ENCODE results near the gene AXIN1.

The AXIN1 gene

DNA sequence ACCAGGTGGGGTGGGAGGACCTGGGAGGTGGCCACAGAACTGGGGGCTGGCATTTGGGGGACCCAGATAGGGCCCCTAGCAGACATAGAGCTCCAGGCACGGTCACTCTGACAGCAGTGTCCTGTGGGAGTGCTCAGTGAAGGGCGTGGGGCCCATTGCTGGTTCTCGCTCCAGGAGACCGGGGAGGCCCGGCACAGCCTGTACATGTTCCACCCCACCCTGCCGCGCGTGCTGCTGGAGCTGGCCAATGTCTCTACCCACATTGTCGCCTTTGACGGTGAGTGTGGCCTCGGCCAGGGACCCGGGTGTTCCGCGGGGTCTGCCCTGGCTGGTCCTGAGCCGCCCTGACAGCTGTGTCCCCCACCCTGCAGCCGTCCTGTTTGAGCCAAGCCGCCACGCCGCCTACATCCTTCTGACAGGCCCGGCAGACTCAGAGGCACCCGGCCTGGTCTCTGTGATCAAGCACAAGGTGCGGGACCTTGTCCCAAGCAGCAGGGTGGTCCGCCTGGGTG lies 88.0 kb downstream of the AXIN1 start:
- no peaks in the 10 kb centered on the region for H4K20me1 ChIP-seq (ENCODE audit: insufficient read depth, low read length)
- 0 out of 2 replicates have a peak, but pooled peaks cover 3% of the 10 kb centered on the region for H3K27me3 ChIP-seq (replicated peaks; ENCODE audit: insufficient read depth, low read length)
- H3K4me1 ChIP-seq (ENCODE audit: low read length): no peaks in the 10 kb centered on the region
- H3F3A ChIP-seq (ENCODE audit: insufficient read depth, low read length): no peaks in the 10 kb centered on the region
- no peak overlapping the region for H3K4me3 ChIP-seq (ENCODE audit: low read length)
- H3K4me2 ChIP-seq (ENCODE audit: low read depth, low read length): no peak overlapping the region
- H2AFZ ChIP-seq (ENCODE audit: low read length): no peak overlapping the region
- no peak overlapping the region for H3K27ac ChIP-seq (ENCODE audit: low read length)
- H3K9me3 ChIP-seq (replicated peaks; ENCODE audit: insufficient read depth, low read length): no peaks in the 10 kb centered on the region
- no peak for DNase-seq
- no peaks in the 10 kb centered on the region for H3K9me2 ChIP-seq (replicated peaks; ENCODE audit: insufficient read depth, low read length)
- no peak overlapping the region for H3K9ac ChIP-seq (ENCODE audit: low read length)
- TF ChIP-seq, protein P1, sequence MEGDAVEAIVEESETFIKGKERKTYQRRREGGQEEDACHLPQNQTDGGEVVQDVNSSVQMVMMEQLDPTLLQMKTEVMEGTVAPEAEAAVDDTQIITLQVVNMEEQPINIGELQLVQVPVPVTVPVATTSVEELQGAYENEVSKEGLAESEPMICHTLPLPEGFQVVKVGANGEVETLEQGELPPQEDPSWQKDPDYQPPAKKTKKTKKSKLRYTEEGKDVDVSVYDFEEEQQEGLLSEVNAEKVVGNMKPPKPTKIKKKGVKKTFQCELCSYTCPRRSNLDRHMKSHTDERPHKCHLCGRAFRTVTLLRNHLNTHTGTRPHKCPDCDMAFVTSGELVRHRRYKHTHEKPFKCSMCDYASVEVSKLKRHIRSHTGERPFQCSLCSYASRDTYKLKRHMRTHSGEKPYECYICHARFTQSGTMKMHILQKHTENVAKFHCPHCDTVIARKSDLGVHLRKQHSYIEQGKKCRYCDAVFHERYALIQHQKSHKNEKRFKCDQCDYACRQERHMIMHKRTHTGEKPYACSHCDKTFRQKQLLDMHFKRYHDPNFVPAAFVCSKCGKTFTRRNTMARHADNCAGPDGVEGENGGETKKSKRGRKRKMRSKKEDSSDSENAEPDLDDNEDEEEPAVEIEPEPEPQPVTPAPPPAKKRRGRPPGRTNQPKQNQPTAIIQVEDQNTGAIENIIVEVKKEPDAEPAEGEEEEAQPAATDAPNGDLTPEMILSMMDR (IDR thresholded peaks at IDR 0.05; ENCODE audit: low read length): no peak
- TF ChIP-seq EZH2phosphoT487 (IDR thresholded peaks at IDR 0.05; ENCODE audit: low read length): no peak
- no peak for TF ChIP-seq EZH2 (optimal IDR thresholded peaks at IDR 0.05; ENCODE audit: low read depth, low read length)
- no peaks in the 10 kb centered on the region for H3K79me2 ChIP-seq (ENCODE audit: low read length)
- no peaks in the 10 kb centered on the region for H3K36me3 ChIP-seq (replicated peaks; ENCODE audit: insufficient read depth, low read length)

DNA sequence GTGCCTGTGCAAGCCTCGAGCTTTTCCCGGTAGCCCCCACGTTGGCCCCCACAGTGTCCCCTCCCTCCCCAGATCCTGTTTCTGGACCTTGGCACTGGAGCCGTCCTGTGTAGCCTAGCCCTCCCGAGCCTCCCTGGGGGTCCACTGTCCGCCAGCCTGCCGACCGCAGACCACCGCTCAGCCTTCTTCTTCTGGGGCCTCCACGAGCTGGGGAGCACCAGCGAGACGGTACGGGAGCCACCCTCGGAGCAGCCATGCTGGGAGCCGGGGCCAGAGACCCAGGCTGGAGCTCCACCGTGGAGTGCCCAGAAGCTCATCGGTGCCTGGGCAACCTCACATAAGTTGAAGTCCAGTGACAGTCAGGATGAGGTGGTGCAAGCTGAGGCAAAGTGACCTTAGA lies 88.6 kb downstream of the AXIN1 start:
- Histone ChIP-seq H2AFZ (ENCODE audit: low read length) (no peak overlapping the region), H3K4me2 (ENCODE audit: low read depth, low read length) (no peak overlapping the region), H3K27me3 (replicated peaks; ENCODE audit: insufficient read depth, low read length) (no peaks in the 10 kb centered on the region), H3K27ac (ENCODE audit: low read length) (no peak overlapping the region), H3K4me3 (ENCODE audit: low read length) (no peak overlapping the region), H3K9ac (ENCODE audit: low read length) (no peak overlapping the region), H3K36me3 (replicated peaks; ENCODE audit: insufficient read depth, low read length) (no peaks in the 10 kb centered on the region), H3K79me2 (ENCODE audit: low read length) (no peaks in the 10 kb centered on the region), H3K9me3 (replicated peaks; ENCODE audit: insufficient read depth, low read length) (no peaks in the 10 kb centered on the region), H4K20me1 (ENCODE audit: insufficient read depth, low read length) (no peaks in the 10 kb centered on the region), H3F3A (ENCODE audit: insufficient read depth, low read length) (no peaks in the 10 kb centered on the region), H3K4me1 (ENCODE audit: low read length) (no peaks in the 10 kb centered on the region), H3K9me2 (replicated peaks; ENCODE audit: insufficient read depth, low read length) (no peaks in the 10 kb centered on the region)
- no peak for DNase-seq
- no peak for TF ChIP-seq EZH2 (optimal IDR thresholded peaks at IDR 0.05; ENCODE audit: low read depth, low read length)

DNA sequence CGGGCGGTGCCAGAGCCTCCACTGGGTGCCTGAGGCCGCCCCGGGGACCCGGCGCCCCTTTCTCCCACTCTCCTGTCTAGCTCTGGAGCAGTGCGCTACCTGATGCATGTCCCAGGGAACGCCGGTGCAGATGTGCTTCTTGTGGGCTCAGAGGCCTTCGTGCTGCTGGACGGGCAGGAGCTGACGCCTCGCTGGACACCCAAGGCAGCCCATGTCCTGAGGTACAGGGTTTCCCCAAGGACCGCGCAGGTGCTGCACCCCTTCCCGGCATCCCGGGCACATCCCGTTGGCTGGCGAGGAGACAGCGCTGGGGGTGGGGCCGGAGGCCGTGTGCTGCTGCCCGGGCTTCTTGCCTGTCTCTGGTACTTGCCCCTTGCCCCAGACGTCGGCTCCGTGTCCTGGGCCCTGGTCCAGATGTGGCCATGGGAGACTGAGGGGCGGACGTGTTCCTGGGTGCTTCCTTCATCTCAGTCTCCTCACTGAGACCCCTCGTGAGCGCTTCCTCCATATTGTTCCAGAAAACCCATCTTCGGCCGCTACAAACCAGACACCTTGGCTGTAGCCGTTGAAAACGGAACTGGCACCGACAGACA lies 89.2 kb downstream of the AXIN1 start:
- no peak for TF ChIP-seq EZH2 (optimal IDR thresholded peaks at IDR 0.05; ENCODE audit: low read depth, low read length)
- TF ChIP-seq, protein P1 (IDR thresholded peaks at IDR 0.05; ENCODE audit: low read length): no peak
- no peak for TF ChIP-seq EZH2phosphoT487 (IDR thresholded peaks at IDR 0.05; ENCODE audit: low read length)
- Histone ChIP-seq H3K27ac (ENCODE audit: low read length) (no peak overlapping the region), H3K9me2 (replicated peaks; ENCODE audit: insufficient read depth, low read length) (no peaks in the 10 kb centered on the region), H3K4me2 (ENCODE audit: low read depth, low read length) (no peak overlapping the region), H3K27me3 (replicated peaks; ENCODE audit: insufficient read depth, low read length) (no peaks in the 10 kb centered on the region), H2AFZ (ENCODE audit: low read length) (no peak overlapping the region), H3F3A (ENCODE audit: insufficient read depth, low read length) (no peaks in the 10 kb centered on the region), H3K9ac (ENCODE audit: low read length) (no peak overlapping the region), H3K79me2 (ENCODE audit: low read length) (no peaks in the 10 kb centered on the region), H3K4me3 (ENCODE audit: low read length) (no peak overlapping the region), H4K20me1 (ENCODE audit: insufficient read depth, low read length) (no peaks in the 10 kb centered on the region), H3K4me1 (ENCODE audit: low read length) (no peaks in the 10 kb centered on the region), H3K9me3 (replicated peaks; ENCODE audit: insufficient read depth, low read length) (no peaks in the 10 kb centered on the region), H3K36me3 (replicated peaks; ENCODE audit: insufficient read depth, low read length) (no peaks in the 10 kb centered on the region)
- DNase-seq: no peak

DNA sequence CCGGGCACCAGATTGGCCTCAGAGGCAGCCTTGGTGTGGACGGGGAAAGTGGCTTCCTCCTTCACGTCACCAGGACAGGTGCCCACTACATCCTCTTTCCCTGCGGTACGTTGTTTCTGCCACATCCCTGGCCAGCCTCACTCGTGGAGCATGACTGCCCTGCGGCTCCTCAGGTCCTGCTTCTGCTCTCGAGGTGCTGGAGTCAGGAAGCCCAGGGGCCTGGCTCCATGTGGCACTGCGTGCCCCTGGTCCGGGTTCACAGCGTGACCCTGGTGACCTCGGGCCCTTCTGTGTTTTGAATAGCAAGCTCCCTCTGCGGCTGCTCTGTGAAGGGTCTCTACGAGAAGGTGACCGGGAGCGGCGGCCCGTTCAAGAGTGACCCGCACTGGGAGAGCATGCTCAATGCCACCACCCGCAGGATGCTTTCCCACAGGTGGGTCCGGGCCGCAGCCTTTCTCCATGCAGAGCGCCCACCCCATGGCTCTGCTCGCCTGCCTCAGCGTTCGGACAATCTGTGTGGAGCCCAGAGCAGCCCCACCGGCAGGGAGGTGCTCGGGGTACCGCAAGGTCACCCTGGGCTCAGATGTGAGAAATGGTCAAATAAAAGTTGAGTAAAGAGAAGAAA lies 90.3 kb downstream of the AXIN1 start:
- Histone ChIP-seq H3K27ac (ENCODE audit: low read length) (no peak overlapping the region), H3K9ac (ENCODE audit: low read length) (no peak overlapping the region), H3K9me3 (replicated peaks; ENCODE audit: insufficient read depth, low read length) (no peaks in the 10 kb centered on the region), H3F3A (ENCODE audit: insufficient read depth, low read length) (no peaks in the 10 kb centered on the region), H3K36me3 (replicated peaks; ENCODE audit: insufficient read depth, low read length) (no peaks in the 10 kb centered on the region), H2AFZ (ENCODE audit: low read length) (no peak overlapping the region), H3K79me2 (ENCODE audit: low read length) (no peaks in the 10 kb centered on the region), H3K9me2 (replicated peaks; ENCODE audit: insufficient read depth, low read length) (no peaks in the 10 kb centered on the region), H3K27me3 (replicated peaks; ENCODE audit: insufficient read depth, low read length) (no peaks in the 10 kb centered on the region), H3K4me2 (ENCODE audit: low read depth, low read length) (no peak overlapping the region), H4K20me1 (ENCODE audit: insufficient read depth, low read length) (no peaks in the 10 kb centered on the region), H3K4me1 (ENCODE audit: low read length) (no peaks in the 10 kb centered on the region), H3K4me3 (ENCODE audit: low read length) (no peak overlapping the region)
- no peak for TF ChIP-seq EZH2phosphoT487 (IDR thresholded peaks at IDR 0.05; ENCODE audit: low read length)
- no peak for TF ChIP-seq EZH2 (optimal IDR thresholded peaks at IDR 0.05; ENCODE audit: low read depth, low read length)
- TF ChIP-seq, protein P1 (IDR thresholded peaks at IDR 0.05; ENCODE audit: low read length): no peak
- DNase-seq: no peak
